DND-41 (cell line): ENCODE data around the gene NUP214.

ENCODE experiments used
- CTCF ChIP-seq: IDR thresholded peaks from 2 replicates; pipeline ENCODE4 v1.5.1; 2012; ENCODE audit warnings: borderline replicate concordance, low read length, moderate library complexity, mild to moderate bottlenecking; ENCODE audit not compliant: poor library complexity, severe bottlenecking; ENCODE audit errors: extremely low read depth
- EZH2 ChIP-seq: IDR thresholded peaks from 3 replicates; pipeline ENCODE4 v1.6.1; 2012; ENCODE audit warnings: borderline replicate concordance, low read depth, mild to moderate bottlenecking, moderate library complexity, low read length, inconsistent platforms; ENCODE audit not compliant: severe bottlenecking

GRCh38 chr9:131146186-131146585, 20.8 kb downstream of the NUP214 start:
- TF ChIP-seq CTCF (no peak), EZH2 (no peak)
